HG02623 (cell line): ENCODE results near the gene MIF.

ENCODE experiments used
- ATAC-seq: cut with Tn5 transposase; IDR thresholded peaks from one replicate; pipeline ENCODE4 v1.9.1; 2021; ENCODE audit warnings: moderate library complexity; ENCODE audit not compliant: unreplicated experiment

The MIF gene

DNA sequence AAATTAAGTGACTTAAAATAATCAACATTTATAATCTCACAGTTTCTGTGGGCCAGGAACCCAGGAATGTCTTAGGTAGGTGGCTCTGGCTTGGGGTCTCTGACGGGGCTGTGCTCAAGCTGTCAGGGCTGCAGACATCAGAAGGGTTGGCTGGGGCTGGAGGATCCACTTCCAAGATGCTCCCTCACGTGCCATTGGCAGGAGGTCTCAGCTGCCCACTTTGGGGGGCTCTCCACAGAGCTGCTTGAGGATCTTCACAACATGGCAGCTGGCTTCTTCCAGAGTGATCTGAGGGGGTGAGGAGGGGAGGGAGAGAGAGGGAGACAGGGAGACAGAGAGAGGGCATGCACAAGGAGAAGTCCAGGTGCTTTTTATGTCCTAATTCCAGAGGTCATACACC, 18.4 kb upstream of the MIF start:
- no peak for ATAC-seq

DNA sequence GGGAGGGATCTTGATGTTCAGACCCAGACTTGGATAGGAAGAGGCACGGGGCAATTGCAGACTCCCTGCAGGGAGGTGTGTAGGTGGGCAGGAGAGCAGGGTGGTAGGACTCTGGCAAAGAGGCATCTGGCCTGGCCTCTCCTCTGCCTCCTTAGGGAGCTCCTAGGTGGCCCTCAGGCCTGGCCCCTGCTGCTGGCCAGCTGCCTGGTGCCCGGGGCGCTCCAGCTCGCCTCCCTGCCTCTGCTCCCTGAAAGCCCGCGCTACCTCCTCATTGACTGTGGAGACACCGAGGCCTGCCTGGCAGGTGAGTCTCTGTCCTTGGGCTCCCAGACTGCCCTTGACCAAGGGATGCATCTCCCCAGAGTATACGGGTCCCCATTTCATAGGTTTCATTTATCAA, 16.6 kb upstream of the MIF start:
- ATAC-seq = no peak

DNA sequence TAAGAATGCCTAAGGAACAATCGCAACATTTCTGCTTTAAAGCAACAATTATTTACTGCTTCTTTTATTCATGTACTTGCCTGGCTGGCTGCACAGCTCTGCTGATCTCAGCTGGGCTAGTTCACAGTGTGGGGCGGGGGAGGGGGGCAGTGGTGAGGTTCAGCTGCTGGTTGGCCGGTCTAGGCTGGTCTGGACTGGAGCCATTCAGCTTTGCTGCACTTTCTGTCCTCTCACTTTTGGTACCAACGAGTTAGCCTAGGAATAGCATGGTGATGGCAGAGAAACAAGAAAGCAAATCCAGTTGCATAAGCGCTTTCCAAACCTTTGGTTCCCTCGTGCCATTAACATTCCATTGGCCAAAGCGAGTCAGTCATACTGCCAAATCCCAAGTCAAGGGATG, 16.0 kb upstream of the MIF start:
- no peak for ATAC-seq

- no peak for ATAC-seq
Observed at GRCh38 chr22:23882370-23882769, 11.8 kb upstream of the MIF start.

- ATAC-seq = no peak
Observed at GRCh38 chr22:23883658-23884057, 10.5 kb upstream of the MIF start.

DNA sequence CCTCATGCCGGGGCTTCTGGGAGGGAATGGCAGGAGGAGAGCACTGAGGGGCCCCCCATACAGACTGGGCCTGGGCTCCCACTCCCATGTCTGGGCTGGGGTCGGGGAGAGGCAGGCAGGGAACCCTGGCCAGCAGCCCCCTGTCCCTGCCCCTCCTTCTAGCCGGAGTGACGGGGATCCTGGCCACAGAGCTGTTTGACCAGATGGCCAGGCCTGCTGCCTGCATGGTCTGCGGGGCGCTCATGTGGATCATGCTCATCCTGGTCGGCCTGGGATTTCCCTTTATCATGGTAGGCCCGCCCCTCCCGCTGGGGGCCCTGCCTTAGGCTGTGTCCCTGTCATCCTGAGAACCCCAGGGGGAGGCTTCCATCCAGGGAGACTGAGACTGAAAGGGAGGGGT, 10.0 kb upstream of the MIF start:
- no peak for ATAC-seq

DNA sequence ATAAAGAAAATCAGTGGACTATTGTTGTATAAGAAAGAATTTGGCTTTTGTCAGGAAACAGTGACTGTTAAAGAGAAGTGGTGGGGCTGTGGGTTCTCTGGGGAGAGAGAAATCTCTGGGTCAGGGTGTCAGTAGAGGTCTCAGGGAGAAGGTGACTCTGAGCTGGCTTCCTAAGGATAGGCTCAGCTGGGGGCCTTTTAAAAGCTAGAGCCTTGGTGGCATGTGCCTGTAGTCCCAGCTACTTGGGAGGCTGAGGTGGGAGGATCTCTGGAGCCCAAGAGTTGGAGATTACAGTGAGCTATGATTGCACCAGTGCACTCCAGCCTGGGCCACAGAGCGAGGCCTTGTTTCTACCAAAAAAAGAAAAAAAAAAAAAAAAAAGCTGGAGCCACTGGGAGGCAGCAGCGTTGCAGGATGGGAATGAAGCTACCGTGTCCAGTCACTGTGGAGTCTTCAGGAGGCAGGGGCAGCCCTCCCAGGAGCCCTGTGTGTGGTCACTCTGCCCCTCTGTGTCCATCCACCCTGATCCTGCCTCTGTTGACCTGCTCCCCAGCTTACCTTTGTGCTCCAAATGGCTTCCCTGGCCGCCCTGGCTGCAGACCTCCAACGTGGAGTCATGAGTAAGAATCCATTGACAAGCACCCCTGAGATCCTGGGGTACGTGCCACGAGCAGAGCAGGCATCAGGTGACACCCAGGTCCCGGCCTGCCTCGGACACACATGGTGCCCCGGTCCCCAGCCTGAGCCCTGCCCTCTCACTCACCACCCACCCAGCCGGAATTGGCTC, 5.4 kb upstream of the MIF start:
- ATAC-seq = no peak

GRCh38 chr22:23889620-23890019, 4.6 kb upstream of the MIF start:
- no peak for ATAC-seq

GRCh38 chr22:23891726-23892125, 2.5 kb upstream of the MIF start:
- no peak for ATAC-seq

- ATAC-seq = no peak
Observed at GRCh38 chr22:23892130-23892529, 2.1 kb upstream of the MIF start.

DNA sequence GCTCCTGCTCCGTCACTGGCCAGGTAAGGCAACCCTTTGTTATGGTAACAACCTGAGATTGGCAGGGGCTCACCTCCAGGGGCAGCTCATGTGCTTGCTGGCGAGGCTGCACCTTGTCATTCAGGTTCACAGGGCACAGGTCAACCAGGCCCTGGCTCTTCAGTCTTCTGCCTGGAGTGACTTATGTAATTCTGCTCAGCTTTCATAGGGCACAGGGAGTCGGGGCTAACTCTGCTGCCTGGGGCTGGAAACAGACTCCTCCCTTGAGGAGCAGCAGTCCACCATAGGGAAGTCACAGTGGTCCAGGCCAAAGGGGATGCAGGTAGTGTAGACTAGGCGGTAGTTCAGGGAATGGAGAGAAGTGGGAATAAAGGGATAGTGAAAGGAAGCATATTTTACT, 1.5 kb upstream of the MIF start:
- ATAC-seq = no peak

- ATAC-seq = no peak
Observed at GRCh38 chr22:23893121-23893944, 850 bp upstream of the MIF start.

DNA sequence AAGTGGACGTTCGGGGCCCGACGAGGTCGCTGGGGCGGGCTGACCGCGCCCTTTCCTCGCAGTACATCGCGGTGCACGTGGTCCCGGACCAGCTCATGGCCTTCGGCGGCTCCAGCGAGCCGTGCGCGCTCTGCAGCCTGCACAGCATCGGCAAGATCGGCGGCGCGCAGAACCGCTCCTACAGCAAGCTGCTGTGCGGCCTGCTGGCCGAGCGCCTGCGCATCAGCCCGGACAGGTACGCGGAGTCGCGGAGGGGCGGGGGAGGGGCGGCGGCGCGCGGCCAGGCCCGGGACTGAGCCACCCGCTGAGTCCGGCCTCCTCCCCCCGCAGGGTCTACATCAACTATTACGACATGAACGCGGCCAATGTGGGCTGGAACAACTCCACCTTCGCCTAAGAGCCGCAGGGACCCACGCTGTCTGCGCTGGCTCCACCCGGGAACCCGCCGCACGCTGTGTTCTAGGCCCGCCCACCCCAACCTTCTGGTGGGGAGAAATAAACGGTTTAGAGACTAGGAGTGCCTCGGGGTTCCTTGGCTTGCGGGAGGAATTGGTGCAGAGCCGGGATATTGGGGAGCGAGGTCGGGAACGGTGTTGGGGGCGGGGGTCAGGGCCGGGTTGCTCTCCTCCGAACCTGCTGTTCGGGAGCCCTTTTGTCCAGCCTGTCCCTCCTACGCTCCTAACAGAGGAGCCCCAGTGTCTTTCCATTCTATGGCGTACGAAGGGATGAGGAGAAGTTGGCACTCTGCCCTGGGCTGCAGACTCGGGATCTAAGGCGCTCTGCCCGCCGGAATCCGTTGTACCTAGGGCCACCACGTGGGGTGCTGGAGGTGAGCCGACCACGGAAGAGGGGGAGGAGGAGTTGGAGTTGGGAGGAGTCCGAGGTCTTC, 771 bp downstream of the MIF start:
- peak; percentile 21 for ATAC-seq

- no peak for ATAC-seq
Observed at GRCh38 chr22:23895599-23896144, 1.5 kb downstream of the MIF start.

GRCh38 chr22:23896166-23896522, 2.0 kb downstream of the MIF start:
- no peak for ATAC-seq

DNA sequence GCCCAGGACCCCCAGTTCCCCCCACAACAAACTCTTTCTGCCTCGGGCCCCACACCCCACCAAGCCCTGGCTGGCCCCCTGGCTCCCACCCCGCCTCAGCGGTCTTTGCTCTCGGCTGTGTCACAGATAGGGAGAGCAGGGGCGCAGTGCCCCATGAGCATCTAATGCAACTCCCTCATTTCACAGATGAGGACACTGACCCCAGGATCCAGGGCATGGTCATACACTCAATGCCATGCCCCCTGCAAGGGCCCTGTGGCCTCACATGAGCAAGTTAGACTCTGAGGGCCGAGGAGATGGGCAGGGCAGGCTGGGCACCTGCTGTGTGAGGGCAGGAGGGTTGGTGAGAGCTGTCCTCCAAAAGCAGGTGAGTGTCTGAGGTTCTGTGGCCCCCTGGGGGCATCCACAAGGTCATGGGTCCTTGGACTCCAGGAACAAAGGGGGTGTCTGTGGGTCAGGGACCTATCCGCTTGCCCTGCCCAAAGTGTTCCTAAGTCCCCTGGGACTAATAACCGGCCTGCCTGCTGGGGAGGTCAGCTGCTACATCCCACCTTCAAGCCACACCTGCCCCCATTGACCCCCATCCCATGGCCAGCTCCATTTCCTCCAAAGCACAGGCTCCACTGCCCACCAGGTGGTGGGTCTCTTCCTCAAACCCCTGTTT, 2.5 kb downstream of the MIF start:
- no peak for ATAC-seq

DNA sequence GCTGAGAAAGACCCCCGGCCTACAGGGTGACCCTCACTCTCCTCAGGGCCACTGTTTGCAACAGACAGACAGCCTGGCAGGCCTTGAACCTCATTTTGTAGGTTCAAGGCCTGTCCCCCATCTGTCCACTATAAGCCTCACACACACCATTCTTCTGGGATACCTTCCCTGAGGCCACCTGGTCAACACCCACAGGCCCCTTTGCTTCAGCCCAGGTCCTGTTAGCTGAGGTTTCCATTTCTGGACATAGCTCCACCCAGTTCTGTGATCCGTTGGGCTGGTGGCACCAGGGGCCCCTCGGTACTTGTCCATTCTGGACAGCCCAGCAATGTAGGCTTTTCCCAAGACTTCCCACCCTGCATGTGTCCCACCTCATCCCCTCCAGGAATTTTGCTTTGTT, 3.1 kb downstream of the MIF start:
- no peak for ATAC-seq

DNA sequence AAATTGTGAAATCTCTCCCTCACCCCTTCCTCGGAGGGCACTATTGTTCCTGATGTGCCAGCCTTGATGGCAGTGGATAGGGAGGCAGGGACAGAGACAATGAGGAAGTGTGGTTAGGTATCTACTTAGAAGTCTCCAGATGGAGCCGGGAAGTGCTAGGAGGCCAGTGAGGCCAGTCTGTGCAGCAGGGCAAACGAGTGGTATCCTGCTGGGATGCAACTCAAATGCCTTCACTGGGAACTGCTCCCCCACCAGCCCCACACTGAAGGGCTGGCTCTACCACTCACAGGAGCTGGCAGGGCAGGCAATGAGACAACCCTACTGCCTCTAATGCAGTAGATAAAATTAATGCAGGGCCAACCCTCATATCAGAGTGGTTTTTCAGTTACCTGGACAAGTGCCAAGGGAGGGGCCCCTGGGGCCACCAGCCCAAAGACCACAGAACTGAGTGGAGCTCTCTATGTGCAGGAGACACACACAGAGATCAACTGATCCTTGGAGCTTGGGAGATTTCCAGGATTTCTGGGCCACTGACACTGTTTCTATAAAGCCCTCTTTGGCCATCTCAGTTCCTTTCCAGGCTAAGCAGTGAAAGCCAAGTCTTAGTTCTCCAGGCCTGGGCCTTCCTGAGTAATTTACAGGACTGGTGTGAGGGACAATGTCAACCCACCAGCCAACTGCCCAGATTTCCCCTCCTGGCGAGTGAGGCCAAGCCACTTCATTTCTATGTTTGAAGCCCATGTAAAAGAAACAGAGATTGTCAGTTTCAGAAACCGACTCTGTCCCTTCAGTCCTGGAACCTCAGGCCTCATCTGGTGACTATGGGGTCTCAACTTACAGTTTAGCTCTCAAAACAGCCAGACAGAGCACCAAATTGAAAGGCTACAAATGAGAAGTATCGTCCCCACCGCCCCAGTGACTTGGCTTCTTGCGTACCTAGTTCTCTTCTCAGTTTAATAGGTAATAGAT, 4.1 kb downstream of the MIF start:
- ATAC-seq = no peak

DNA sequence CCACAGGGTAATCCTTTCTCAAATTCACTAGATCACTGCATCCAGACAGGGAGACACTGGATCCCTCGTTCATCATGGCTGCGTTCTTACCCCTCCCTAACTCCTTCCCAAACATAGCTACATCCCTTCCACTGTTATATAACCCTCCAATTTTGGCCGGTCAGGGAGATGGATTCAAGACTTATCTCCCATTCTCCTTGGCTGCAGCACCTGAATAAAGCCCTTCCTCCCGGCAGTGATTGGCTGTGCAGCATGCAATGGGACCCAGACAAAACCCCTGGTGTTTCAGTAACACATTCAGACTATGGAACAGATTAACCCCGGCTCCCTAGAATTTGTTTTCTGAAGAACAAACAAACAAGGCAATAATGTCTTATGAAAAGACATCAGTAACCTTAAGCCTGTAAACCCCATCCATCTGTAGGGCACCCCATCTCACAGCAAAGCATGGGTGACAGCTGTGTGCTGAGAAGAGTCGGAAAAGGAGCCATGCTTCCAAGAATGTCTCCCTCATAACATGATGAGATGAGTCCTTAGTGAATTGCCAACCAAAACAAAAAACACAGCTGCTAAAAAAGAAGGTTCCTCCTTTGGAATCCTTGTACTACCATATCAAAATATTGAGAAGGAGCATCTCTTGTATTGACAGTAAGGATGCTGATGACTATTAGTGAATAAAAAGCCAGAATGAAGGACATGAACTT, 5.0 kb downstream of the MIF start:
- no peak for ATAC-seq
